Activated T-helper 1 cell treated with anti-CD3 and anti-CD28 coated beads, Interleukin-12 subunit alpha, Interleukin-12 subunit beta, Interleukin-2, Interleukin-4 antibody, amounts not matched to agents 30 ng/mL and 10 ng/mL and 1 ng/mL, durations not matched to agents 14 hours and 24 hours and 36 hours (primary cell): ENCODE measurements around the gene PTH2. TPM values are rescaled to one million over a fixed set of nuclear protein-coding genes. Genes with fewer than 3 reads are reported as not detected.

Experiments used
- DNase-seq: peaks from one replicate; pipeline ENCODE4 v3.0.0; 2021; ENCODE audit warnings: low spot score
- H3K27ac Mint-ChIP-seq: one replicate; pipeline ENCODE4 v1.8.0; 2021; ENCODE audit warnings: mild to moderate bottlenecking, mixed read lengths
- H3K27me3 Mint-ChIP-seq: one replicate; pipeline ENCODE4 v1.8.0; 2022; ENCODE audit warnings: mild to moderate bottlenecking, moderate library complexity, mixed read lengths; ENCODE audit not compliant: insufficient read depth
- H3K36me3 Mint-ChIP-seq: one replicate; pipeline ENCODE4 v1.8.0; 2021; ENCODE audit warnings: low read depth, mixed read lengths
- H3K4me1 Mint-ChIP-seq: one replicate; pipeline ENCODE4 v1.8.0; 2021; ENCODE audit warnings: low read depth, mixed read lengths
- H3K4me3 Mint-ChIP-seq: one replicate; pipeline ENCODE4 v1.8.0; 2021; ENCODE audit warnings: mild to moderate bottlenecking, moderate library complexity, mixed read lengths
- H3K9me3 Mint-ChIP-seq: one replicate; pipeline ENCODE4 v1.8.0; 2021; ENCODE audit warnings: mixed read lengths
- intact Hi-C: fragments of 100-400 bp; cut with micrococcal nuclease; formaldehyde crosslinking; loops from one replicate; pipeline ENCODE4 v1.15.1; 2024
- total RNA-seq: library from RNA; stranded (reverse); gene quantifications from 2 replicates; pipeline ENCODE4 v1.2.3, GENCODE V29; 2022

PTH2 gene
- total RNA-seq, 1 donor from 2014 or later = not detected

DNA sequence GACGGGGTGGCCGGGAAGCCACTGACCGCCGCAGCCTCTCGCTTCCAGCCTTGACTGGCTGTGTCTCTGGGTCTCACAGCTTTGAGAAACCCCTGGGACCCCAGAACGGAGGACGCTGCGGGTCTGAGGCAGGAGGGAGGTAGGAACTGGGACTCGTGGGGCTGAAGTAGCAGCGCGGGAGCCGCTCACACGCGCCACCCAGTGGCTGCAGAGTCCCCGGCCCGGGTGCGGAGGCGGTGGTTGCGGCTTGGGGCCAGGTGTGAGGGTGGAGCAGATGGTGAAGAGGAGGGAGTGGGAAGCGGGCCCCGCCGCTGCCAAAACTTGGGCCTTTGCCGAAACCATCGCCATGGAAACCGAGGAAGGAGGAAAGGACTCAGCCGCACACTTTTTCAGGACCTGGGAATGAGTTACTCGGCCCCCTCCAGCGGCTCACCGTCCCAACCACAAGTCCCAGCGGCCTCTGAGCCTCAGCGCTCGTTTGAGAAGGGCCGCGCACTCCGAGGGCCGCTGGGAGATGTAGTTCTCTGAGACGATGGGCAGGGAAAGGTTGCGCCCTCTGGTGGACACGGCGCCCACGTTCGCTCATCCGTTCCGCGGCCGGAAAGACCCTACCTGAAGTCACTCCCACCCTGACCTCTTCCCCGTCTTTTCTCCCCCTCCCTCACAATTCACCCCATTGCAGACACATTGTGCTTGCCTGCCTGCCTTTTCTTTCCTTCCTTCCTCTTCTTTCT is 20.3 kb upstream of the PTH2 start:
- no peaks in the 10 kb centered on the region for H3K9me3 Mint-ChIP-seq
- H3K36me3 Mint-ChIP-seq = peaks cover 13% of the 10 kb centered on the region
- peak overlapping the region; percentile 82 for H3K4me3 Mint-ChIP-seq
- intact Hi-C loops = loop anchor here (1.0 to 10.0 kb wide), 12 partner anchors 8 to 975 kb away; partner anchors contain the start of genes AP2A1, CYTH2, DKKL1 and PIH1D1
- peak; percentile 90 for DNase-seq
- H3K27ac Mint-ChIP-seq = peak overlapping the region; percentile 88
- H3K4me1 Mint-ChIP-seq = peaks cover 42% of the 10 kb centered on the region
- peaks cover 37% of the 10 kb centered on the region for H3K27me3 Mint-ChIP-seq

DNA sequence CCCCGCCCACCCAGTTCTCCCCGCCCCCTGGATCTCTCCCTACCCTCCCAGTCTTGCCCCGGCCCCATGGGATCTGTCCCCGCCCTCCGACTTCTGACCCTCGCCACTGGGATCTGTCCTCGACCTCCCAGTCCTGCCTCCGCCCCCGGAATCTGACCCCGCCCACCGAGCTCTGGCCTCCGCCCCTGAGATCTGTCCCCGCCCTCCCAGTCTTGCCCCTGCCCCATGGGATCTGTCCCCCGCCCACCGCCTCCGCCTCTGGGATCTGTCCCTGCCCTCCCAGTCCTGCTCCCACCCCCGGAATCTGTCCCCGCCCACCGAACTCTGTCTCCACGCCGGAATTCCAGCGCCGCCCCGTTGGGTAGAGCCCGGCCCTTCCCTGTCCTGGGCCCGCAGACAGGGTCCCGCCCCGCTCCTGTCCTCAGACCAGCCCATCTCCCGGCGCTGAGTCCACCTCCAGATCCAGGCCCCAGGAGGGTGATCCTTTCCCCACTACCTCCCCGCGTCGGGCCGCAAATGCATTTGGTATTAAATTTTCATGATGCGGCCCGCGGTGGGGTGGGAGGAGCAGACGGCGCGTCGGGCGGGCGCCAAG is 19.6 kb upstream of the PTH2 start:
- intact Hi-C loops = loop anchor here (1.0 to 10.0 kb wide), 12 partner anchors 8 to 974 kb away; partner anchors contain the start of genes AP2A1, CYTH2, DKKL1 and PIH1D1
- Mint-ChIP-seq H3K36me3 (peaks cover 7% of the 10 kb centered on the region), H3K27me3 (peaks cover 44% of the 10 kb centered on the region), H3K4me3 (peak overlapping the region; percentile 82), H3K27ac (peak overlapping the region; percentile 88), H3K9me3 (no peaks in the 10 kb centered on the region), H3K4me1 (peaks cover 37% of the 10 kb centered on the region)
- DNase-seq = peak; percentile 67

DNA sequence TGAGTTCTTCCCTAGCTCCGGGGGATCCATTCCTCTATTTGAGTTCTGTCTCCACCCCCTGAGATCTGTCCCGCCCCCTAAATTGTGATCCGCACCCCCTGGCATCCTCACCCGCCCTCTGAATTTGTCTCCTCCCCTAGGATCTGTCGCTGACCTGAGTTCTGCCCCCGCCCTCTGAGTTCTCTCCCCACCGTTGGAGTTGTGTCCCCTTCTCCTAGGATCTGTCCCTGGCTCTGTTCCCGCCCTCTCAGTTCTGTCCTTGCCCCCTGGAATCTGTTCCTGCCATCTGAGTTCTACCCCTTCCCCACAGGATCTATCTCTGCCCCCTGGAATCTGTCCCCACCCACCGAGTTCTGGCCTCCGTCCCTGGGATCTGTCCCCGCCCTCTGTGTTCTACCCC is 19.1 kb upstream of the PTH2 start:
- Mint-ChIP-seq H3K9me3 (no peaks in the 10 kb centered on the region), H3K27ac (peak overlapping the region; percentile 78), H3K4me3 (peak overlapping the region; percentile 82), H3K36me3 (peaks cover 7% of the 10 kb centered on the region), H3K27me3 (peaks cover 49% of the 10 kb centered on the region), H3K4me1 (peaks cover 37% of the 10 kb centered on the region)
- intact Hi-C loops = loop anchor here (2.0 to 10.0 kb wide), 6 partner anchors 35 to 974 kb away; partner anchors contain the start of genes AP2A1, CYTH2, RPS11 and RRAS
- DNase-seq = peak; percentile 21

DNA sequence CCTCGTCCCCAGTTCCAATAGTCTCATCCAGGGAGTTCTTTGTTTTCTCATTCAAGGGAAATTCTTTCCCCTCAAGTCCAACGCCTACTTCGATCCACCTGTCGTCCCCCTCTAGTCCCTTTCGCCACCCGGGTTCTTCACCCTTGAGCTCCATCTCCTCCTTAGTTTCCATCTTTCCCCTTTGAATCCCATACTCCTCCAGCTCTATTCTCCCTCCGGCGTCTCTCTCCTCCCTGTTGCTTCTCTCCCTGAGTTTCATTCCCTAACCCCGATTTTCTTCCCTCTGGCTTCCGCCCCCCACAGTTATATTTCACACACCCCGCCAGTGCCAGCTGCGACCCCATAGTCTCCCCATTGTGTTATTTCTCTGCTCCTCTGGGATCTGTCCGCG is 18.7 kb upstream of the PTH2 start:
- peaks cover 7% of the 10 kb centered on the region for H3K36me3 Mint-ChIP-seq
- H3K9me3 Mint-ChIP-seq = no peaks in the 10 kb centered on the region
- peaks cover 38% of the 10 kb centered on the region for H3K4me1 Mint-ChIP-seq
- peak overlapping the region; percentile 82 for H3K4me3 Mint-ChIP-seq
- intact Hi-C loops = loop anchor here (1.0 to 10.0 kb wide), 7 partner anchors 11 to 973 kb away; partner anchors contain the start of genes AP2A1, CYTH2, RPS11 and RRAS
- no peak for DNase-seq
- peak overlapping the region; percentile 78 for H3K27ac Mint-ChIP-seq
- H3K27me3 Mint-ChIP-seq = peaks cover 53% of the 10 kb centered on the region

DNA sequence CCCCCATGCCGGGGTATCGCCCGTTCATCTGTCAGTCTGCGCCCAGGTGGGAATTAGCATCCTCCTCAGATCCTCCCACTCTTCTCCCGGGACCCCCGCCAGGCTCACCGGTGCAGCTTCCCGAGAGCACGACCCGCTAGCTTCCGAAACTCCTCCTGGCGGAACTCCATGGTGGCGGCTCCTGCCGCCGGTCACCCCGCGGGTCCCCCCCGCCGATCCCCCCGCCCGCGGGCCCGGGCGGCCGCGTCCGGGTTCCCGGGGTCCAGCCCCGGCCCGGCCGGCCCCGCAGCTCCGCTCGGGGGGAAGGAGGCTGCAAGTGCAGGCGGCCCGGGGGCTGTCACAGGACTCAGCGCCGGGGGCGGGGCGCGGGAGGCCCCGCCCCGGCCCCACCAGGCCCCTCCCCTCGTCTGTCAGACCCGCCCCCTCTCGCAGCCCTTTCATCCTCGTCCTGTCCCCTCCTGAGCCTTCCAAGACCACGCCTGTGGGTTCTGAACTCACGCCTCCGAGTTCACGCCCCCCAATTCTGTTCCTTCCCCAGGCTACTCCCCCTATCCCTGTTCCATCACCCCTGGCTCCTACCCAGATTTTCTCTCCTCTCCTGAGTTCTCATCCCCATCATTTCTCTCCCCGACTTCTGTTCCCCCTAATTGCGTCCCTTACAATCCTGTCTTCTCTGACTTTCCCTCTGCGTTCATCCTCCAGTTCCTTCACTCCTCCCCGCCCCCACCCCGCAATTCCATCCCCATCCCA is 18.1 kb upstream of the PTH2 start, which contains the start of gene SLC17A7:
Gene SLC17A7 (minus strand): TSS at position 318 of the 750 bp plus-strand sequence. CDS start 148 bp downstream, at position 170.
- H3K4me1 Mint-ChIP-seq = peaks cover 44% of the 10 kb centered on the region
- peak within 1 kb of the TSS; percentile 82 for H3K4me3 Mint-ChIP-seq
- H3K9me3 Mint-ChIP-seq = no peaks in the 10 kb centered on the region
- H3K27ac Mint-ChIP-seq = peak within 1 kb of the TSS; percentile 78
- peak; percentile 14 for DNase-seq
- H3K36me3 Mint-ChIP-seq = peaks cover 4% of the 10 kb centered on the region
- peaks cover 59% of the 10 kb centered on the region for H3K27me3 Mint-ChIP-seq
- intact Hi-C loops = loop anchor here (1.0 to 10.0 kb wide), 4 partner anchors 10 to 326 kb away; partner anchors contain the start of gene AP2A1

DNA sequence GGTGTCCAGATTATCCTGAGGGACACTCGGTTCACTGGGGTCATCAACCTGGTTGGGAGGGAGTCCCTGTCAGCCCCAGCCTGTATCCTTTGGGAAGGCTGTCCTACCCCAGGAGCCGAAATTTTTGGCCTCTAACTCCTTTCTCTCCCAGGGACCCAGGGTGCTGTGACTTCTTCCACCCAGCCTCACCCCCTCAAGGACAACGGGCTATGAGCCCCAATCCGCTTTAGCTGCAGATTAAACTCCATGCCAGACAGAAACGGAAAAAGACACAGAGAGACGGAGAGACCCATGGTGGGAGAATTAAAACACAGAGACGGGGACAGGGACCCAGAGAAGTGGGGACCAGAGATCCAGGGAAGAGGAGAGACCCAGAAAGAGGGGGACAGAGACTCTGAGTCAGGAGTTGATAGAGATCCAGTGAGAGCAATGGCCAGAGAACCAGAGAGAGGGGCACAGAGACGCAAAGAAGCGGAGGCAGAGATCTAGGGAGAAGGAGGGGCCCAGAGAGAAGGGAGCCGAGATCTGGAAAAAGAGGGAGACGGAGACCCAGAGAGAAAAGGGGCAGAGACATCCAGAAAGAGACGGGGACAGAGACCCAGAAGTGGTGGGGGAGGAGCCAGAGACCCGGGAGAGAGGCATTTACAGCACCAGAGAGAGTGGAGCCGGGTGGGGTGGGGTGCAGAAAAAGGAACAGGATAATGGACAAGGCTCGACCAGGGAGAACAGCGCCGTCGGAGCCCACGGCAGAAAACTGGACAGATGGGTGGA is 17.4 kb upstream of the PTH2 start:
- peak overlapping the region; percentile 57 for H3K4me3 Mint-ChIP-seq
- H3K4me1 Mint-ChIP-seq = peaks cover 50% of the 10 kb centered on the region
- H3K9me3 Mint-ChIP-seq = no peaks in the 10 kb centered on the region
- H3K36me3 Mint-ChIP-seq = no peaks in the 10 kb centered on the region
- peaks cover 66% of the 10 kb centered on the region for H3K27me3 Mint-ChIP-seq
- no peak for DNase-seq
- intact Hi-C loops = loop anchor here (1.0 to 10.0 kb wide), 4 partner anchors 9 to 327 kb away; partner anchors contain the start of gene AP2A1
- no peak overlapping the region for H3K27ac Mint-ChIP-seq

DNA sequence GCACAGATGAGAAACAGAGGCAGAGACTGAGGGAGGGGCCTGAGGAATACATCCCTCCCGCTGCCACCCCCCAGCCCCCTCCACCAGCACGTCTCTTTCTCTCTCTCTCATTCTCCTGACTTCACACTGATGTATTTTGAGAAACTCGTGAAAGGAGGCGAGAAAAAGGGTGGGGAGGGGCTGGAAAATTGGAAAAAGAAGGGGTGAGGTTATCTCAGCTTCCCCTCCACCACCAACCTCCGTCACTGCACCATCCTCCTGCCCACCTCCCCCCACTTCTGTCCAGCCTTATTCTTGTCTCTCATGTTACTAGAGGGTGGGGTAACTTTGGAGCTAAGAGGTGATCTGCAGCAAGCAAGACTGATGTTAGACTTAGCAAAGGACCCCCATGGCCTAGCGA is 16.6 kb upstream of the PTH2 start:
- no peak overlapping the region for H3K4me3 Mint-ChIP-seq
- peaks cover 74% of the 10 kb centered on the region for H3K27me3 Mint-ChIP-seq
- H3K9me3 Mint-ChIP-seq = no peaks in the 10 kb centered on the region
- H3K4me1 Mint-ChIP-seq = peaks cover 44% of the 10 kb centered on the region
- H3K27ac Mint-ChIP-seq = no peak overlapping the region
- no peaks in the 10 kb centered on the region for H3K36me3 Mint-ChIP-seq
- no peak for DNase-seq
- intact Hi-C loops = loop anchor here (5.0 to 10.0 kb wide), 3 partner anchors 33 to 327 kb away; partner anchors contain the start of gene AP2A1

DNA sequence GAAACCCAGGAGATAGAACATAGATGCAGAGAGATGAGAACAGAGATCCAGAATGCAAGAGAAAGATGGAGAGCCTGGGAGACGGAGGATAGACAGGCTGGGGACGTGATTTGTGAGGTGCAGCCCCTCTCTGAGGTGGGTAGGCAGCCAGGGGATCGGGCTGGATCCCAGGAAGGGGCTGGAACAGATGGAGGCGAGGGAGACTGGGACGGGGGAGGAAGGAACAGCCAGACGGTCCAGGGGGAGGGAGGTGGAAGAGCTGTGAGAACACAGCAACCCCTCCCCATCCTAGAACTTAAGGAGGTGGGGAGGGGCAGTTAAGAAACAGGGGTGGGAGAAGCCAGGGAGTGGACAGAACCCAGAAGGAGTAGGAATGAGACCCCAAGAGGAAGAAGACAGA is 15.0 kb upstream of the PTH2 start:
- intact Hi-C loops = no loop called here
- no peak overlapping the region for H3K27ac Mint-ChIP-seq
- peaks cover 34% of the 10 kb centered on the region for H3K4me1 Mint-ChIP-seq
- DNase-seq = no peak
- no peaks in the 10 kb centered on the region for H3K9me3 Mint-ChIP-seq
- H3K27me3 Mint-ChIP-seq = peaks cover 87% of the 10 kb centered on the region
- no peak overlapping the region for H3K4me3 Mint-ChIP-seq
- no peaks in the 10 kb centered on the region for H3K36me3 Mint-ChIP-seq

DNA sequence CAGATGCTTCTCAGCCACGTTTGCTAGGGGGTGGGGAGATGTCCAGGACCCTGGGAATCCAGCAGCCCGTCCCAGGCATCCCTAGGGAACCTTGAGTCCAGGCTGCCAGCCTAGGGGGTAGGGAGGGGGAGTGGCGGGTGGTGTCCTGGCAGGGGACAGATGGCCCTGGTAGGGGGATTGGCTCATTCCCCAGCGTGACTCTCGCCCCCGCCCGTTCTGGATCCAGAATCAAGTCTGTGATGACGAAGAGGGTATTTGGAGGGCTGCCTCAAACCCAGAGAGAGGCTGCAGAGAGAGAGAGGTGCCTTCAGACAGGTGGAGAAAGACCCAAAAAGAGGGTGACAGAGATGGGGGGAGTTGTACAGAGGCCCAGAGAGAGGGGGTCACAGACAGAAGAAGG is 14.0 kb upstream of the PTH2 start:
- no peak overlapping the region for H3K27ac Mint-ChIP-seq
- no peaks in the 10 kb centered on the region for H3K9me3 Mint-ChIP-seq
- no peak for DNase-seq
- no peaks in the 10 kb centered on the region for H3K36me3 Mint-ChIP-seq
- H3K4me3 Mint-ChIP-seq = no peak overlapping the region
- H3K27me3 Mint-ChIP-seq = peaks cover 91% of the 10 kb centered on the region
- peaks cover 29% of the 10 kb centered on the region for H3K4me1 Mint-ChIP-seq
- intact Hi-C loops = no loop called here

DNA sequence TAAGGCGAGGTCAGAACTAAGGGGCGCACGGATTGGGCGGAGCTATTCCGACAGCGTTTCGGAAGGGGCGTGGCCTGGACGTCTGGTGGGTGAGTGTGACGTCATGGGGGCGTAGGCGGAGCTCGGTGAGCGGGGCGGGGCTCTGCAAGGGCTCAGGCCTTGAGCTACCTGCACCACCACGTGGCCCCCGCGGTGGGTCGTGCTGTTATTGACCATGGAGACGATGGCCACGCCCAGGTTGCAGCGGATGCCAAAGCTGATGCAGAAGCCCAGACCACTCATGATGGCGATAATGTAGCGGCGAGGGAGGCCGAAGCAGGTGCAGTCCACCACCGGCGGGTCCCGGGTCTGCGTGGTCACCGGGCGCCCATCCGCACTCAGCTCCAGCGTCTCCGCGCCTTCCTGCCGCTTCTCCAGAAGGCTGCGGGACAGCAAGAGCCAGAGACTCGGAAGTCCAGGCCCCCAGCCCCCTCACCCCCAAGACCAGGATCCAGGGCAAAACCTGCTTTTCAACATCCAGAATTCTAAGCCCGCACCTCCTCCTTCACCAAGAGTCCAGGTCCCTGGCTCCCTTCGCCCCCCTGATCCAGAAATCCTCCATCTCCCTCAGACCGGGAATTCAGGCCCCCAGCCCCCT is 13.3 kb upstream of the PTH2 start:
- H3K36me3 Mint-ChIP-seq = no peaks in the 10 kb centered on the region
- DNase-seq = peak; percentile 48
- no peaks in the 10 kb centered on the region for H3K9me3 Mint-ChIP-seq
- intact Hi-C loops = no loop called here
- H3K27me3 Mint-ChIP-seq = peaks cover 89% of the 10 kb centered on the region
- peak overlapping the region; percentile 76 for H3K27ac Mint-ChIP-seq
- peaks cover 21% of the 10 kb centered on the region for H3K4me1 Mint-ChIP-seq
- no peak overlapping the region for H3K4me3 Mint-ChIP-seq

DNA sequence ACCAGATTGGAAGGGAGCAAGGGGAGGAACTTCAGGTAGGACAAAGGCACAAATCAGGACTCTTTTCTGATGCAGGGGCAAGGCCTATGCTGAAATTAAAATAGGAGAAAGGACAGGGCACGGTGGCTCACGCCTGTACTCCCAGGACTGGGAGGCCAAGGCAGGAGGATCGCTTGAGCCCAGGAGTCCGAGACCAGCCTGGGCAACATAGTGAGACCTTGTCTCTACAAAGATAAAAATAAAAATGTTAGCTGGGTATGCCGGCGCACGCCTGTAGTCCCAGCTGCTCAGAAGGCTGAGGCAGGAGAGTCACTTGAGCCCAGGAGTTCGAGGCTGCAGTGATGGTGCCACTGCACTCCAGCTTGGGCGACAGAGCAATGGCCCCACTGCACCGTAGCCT is 12.4 kb upstream of the PTH2 start:
- no peaks in the 10 kb centered on the region for H3K36me3 Mint-ChIP-seq
- peak overlapping the region; percentile 76 for H3K27ac Mint-ChIP-seq
- no peak overlapping the region for H3K4me3 Mint-ChIP-seq
- H3K9me3 Mint-ChIP-seq = no peaks in the 10 kb centered on the region
- intact Hi-C loops = no loop called here
- H3K4me1 Mint-ChIP-seq = peaks cover 17% of the 10 kb centered on the region
- H3K27me3 Mint-ChIP-seq = peaks cover 88% of the 10 kb centered on the region
- DNase-seq = no peak
